D341Med (cell line): ENCODE results near the gene BCAR1.
"Not testable (repeated sequence)": the region's sequence is repeated elsewhere in the genome, so short reads cannot be mapped to it uniquely, and the experiment has no call there.

Experiments
- DNase-seq: peaks from one replicate; pipeline ENCODE4 v3.0.0; 2012; ENCODE audit warnings: low spot score

Gene BCAR1

DNA sequence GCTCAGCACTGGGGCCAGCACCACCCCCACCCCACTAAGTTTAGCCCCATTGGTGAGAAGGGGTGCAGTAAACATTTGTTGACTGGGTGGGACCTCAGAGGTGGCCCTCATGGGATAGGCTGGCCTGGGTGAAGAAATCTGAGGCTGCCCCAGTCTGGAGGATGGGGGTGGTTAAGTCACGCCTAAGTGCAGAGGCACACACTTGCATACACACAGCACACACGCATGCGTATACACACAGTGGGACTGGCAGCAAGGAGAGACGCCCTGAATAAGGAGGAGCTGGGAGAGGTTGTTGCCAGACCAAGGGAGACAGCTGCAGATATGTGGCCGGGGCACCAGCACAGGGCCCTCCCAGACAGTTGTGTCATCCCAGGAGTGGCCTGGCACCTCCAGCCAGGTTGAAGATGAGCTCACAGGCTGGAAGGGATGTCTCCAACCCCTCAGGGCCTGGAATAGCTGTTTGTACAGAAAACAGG, 3.0 kb upstream of the BCAR1 start:
- DNase-seq, result no peak

DNA sequence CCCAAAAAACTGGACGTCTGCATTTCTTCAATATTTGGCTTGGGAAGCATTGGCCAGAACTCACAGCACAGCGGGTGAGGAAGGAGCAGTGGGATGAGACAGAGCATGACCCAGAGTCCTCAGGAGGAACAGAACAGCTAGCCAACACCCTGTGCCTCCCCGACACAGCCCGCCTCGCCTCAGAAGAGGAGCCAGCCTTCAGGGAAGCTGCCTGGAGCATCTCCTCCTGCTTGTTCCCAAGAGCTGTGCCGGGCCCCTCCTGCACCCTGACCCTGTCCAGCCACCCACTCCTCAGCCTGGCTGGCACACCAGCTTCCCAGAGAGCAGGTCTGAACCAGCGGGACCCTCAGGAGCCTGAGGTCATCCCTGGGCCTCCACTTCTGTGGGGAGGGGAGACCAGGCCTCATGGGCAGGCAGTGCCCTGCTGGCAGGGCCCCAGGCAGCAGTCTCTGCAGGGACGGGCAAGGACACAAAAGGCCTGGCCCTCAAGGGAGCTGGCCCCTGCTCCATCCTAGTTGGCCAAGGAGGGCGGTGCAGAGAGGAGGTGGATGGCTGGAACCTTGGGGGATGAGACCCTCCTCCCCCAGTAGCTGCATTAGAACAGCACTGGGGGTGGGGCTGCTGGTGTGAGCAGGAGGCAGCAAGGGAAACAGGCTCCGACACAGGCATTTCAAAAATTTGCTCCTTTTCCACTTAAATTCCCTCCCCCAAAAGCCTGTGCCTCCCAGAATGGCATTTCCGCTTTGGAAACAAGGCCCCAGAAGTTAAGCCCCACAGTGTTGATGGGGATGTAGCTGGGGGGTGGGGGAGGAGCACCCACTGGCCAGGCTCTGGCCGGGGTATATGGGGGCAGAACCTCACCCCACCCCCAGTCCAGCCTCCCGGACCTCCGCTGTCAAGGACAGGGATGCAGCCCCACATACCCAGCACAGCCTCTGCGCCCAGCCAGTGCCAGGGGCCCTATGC, 1.8 kb upstream of the BCAR1 start:
- no peak for DNase-seq

DNA sequence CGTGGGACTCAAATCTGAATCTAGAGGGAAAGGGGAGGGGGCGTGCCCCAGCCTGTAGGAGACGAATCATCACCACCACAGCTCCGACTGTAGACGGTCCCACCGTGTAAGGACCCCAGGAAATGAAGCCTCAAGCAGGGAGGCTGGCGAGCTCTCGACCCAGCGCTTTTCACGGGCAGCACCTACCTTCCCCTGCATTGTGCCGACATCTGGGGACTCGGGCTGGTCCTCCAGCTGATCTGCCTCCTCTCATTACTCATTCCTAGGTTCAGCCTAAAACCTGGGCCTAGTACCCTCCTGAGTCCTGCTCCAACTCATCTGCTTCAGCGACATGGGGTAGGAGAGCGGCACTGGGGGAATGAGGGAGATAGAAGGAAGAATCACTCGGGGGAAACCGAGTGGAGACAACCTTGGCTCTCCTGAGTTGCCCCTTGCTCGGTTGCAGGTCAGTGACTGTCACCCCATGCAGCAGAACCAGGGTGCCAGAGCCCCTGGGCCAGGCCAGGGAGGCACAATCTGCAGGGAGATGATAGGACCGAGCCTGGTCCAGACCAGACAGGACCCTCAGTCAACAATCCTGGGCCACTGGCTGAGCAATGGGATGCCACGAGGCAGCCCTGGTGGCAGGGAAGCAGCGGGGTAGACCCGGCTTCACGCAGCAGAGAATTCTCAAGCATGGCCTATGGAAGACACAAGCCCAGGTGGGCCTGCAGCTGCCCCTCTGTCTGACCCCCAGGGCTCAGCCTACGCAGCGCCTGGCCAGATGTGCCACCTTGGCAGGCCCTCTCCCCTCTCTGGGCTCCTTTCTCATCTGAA, 833 bp upstream of the BCAR1 start:
- no peak for DNase-seq

DNA sequence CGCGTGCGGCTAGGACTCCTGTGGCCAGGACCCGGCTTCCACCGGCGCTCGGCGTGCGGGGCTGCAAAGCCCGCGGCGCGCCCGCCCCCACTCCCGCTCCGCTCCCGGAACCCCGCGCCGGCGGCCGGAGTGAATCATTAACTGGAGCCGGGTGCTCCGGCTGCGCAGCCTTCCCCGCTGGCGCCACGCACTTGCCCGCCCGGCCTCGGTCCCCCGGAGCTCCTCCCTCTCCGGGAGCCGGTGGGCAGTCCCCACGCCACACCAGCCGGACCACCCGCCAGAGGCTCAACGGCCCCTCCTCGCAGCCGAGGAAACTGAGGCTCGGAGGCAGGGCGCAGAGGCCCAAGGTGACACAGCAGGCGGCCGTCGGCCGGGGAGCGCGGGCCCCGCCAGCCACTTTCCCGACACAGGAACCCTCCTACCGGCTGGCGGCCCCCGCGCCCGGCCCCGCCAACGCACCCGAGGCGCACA, 580 bp downstream of the BCAR1 start:
- peak; percentile 76 for DNase-seq

DNA sequence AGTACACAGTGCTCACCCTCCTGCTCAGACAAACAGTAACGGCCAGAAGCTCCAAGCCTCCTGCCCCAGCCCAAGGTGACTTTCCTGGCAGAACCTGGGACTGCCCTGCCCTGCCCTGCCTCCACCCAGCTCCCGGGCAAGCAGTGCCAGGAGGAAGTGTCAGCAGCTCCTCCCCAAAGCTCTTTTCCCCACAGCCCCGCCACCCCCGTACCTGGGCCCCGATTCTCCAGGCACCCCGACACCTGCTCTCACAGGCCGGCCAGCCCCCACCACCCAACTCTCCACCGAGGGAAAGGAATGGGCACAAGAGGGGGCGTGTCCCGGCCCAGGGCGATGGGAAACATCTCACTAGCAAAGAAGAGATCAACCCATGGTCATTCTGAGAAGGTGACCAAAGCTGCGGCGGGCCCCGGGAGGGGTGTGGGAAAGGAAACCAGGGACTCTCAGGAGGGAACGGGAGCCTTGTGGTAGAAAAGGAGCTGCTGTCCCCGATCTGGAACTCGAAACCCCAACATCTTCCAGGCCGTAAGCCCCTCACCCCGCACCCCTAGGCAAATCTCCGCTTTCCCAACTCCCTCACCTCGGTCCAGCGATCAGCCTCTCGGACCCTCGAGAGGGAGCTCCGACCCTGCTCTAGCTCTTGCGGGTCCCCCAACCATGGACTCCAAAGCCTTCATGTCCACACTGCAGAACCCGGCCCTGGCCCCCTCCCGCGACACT, 1.2 kb downstream of the BCAR1 start:
- DNase-seq, result no peak

DNA sequence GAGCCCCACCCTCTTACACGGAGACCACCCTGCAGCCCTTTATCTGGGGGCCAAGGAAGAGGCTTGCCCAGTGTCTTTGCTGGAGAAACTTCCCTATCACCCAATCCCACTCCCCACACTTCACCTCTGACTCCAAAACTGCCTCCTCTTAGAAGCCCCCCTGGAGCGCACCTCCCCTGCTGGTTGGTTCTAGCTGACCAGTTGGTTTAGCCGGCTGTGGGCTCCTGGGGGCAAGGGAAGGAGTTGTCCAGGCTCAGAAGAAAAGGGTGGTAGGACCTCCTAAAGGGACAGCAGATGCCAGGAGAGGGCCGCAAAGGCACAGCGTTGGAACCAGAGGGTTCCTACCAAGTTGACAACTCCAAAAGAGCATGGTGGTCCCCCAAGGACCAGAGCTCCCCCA, 2.0 kb downstream of the BCAR1 start:
- no peak for DNase-seq

DNA sequence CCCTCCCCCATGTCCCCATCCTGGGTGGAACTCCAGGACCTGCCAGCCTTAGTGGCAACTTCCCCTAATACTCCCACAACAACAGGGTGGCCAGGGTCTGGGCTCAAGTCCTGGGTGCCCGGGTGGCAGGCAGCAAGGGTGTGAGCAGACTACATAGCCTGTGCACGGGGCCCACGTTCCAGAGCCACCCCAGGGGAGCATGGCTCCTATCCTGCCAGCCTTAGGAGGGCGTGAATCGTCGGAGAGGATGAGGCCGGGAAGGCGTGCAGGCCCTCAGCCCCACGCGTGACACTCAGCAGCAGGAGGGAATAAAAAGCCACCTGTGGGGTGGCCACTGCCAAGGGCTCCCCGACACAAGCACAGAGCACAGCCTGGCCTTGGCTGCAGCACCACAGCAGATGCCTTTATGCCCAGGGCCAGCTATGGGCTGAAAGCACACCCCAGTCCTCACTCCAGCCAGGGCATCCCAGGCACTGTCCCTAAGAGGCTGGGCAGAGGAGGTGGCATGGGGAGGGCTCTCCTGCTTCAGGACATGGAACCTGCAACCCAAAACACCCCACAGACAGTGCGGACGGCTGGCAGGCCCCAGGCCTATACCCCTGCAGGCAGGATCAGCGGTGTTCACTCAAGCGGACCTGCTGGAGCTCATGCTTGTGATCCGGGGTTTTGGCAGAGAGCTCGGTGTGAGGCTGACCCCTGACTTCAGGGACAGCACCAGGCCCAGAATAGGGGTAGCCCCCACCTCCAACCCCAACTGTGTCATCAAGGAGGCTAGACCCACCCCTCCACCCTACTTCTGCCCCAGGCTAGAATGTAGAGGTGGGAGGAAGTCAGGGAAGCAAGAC, 2.7 kb downstream of the BCAR1 start:
- no peak for DNase-seq

DNA sequence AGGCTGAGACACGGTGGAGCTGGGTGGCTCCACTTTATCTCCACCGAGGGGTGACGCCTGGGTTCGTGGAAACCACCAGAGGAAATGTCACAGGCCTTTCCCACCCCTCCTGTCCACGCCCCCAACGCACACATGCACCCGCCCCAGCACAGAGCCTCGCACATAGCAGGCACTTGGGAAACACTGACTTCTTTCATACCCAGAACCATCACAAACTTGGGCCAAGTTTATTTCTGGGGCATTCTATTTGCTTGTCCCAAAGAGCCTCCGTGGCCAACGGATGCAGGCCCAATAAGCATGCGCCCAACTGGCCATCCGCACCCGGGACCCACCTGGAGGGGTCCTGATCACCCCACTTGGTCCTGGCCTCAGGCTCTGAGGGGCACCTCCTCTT, 3.3 kb downstream of the BCAR1 start:
- DNase-seq, result no peak

DNA sequence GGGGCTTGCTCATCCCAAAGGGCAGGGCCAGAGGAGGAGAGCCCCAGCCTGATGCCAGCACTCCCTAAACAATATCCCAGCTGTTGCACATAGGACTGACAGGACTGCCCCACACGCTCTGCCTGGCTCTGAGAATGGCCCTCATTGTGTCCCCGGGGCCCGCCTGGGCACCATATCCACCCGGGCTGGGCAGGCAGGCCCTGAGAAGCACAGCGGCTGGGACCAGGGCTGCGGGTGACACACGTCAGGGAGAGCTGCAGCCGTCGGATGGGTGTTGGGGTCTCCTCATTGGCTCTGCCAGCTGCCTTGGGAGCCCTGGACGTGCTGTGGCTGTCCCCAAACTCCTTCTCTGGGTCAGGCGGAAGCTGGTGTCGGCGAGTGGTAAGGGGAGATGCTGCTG, 4.2 kb downstream of the BCAR1 start:
- DNase-seq, result no peak

DNA sequence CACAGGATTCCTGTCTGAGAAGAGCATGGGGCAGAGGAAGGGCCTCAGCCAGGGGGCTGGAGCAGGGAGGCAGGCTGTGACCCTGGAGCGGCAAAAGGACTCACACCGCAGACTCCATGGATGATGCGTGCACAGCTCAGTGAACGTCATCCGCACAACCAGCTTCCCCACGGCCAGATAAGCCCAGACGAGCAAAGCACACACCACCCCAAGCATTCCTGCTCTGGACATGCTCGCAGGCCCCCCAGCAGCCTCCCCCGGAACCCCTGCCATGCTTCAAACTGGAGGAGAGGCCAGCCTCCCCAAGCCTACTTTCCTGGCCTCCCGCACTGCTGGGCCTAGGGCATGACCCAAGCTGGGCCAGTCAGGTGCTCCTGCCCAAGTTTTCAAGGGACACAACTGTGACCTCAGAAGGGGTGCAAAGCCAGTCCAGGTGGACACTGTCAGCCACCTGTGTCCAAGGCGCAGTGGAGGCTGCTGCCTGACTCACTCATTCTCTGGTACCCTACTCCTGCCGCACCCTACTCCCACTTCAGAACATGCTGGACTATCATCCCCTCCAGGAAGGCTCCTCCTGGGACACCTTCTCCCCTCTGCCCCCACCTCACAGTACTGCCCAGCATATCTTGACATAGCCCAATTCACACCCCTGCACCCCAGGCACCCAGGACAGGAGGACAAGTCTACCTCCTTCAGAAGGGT, 4.8 kb downstream of the BCAR1 start:
- DNase-seq, result no peak

DNA sequence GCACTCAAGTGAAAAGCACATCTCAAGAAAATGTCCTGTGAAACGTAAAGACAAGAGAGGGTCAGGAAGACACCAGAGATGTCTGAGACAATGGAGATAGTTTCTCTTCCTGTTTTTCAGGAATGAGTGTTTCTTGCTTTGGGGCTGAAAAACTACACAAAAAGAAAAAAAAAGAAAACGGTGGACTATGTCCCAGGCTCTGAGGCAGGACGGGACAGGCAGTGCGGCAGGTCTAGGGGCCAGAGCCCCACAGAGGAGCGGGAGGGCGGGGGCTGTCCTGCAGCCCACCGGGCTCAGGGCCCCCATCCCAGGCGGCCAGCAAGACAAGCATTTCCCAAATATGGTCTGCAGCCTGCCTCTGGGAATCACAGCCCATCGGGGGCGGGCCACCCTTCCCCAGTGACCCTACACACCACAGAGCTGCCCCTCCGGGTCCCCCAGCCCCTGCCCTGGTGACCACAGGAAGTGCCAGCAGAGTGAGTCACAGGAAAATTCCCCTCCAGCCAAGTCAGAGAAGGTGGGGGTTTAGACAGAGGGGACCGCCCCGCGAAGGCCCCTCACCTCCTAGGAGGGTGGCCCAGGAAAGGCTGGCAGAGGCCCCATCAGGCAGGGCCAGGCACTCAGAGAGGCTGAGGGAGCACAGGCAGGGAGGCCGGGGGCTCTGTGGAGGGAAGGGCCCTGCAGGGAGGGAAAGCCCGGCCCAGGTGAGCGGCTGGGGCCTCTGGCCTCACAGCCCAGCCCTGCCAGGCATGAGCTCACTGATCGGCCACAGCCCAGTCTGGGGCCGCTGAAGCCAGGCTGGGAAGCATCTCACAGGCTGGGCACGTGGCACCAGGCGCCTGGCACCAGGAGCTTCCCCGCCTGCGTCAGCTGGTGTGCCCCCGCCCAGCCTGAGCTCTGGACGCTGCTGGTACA, 6.3 kb downstream of the BCAR1 start:
- no peak for DNase-seq

DNA sequence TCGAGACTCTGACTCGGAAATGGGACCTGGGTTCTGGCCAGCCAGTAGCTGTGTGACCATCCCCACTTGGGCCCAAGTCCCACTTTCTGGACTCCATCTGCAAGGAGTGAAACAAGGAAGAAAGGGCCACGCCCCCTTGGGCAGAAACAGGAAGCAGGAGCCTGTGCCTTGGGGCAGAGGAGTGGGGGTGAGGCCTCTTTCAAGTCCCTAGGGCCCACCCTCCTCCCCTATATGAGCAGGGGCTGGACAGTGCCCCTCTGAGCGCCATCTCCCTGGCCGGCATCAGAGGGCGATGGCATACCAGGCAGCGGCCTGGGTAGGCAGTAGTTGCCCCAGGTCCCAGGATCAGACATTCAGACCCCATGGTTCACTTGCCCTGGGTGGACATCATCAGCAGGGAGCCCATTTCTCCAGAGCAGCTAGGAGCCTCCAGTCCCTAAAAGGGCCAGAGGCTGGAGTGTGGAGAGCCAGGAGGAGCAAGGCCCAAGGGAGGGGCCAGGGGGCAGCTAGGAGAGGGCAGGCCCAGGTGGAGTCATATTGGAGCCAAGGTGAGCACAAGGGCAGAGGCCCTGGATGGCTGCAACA, 7.1 kb downstream of the BCAR1 start:
- DNase-seq, result no peak

DNA sequence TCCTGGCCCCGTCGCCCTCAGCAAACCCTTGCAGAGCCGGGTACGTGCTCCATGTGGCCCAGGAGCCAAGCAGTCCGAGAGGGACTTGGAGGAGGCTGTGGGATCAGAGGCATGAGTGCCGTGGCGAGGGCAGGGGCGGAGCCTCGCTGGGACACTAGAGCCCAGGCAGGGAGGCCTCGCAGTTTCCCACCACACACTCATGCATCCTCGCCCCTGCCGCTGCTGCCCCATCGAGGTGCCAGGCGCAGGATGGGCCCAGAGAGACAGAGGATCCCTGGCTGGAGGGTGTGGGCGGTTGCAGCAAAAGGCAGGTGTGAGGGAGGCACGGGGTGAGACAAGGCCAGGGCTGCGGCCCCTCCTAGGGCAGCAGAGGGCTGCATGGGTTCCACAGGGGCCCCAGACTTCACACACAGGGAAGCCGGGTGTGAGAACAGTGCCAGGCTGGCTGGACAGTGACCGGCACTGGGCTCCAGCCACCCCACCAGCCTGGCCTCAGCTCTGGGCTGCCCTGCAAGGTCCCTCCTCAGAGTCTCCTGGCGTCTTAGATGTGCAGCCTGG, 7.7 kb downstream of the BCAR1 start:
- DNase-seq, result no peak

DNA sequence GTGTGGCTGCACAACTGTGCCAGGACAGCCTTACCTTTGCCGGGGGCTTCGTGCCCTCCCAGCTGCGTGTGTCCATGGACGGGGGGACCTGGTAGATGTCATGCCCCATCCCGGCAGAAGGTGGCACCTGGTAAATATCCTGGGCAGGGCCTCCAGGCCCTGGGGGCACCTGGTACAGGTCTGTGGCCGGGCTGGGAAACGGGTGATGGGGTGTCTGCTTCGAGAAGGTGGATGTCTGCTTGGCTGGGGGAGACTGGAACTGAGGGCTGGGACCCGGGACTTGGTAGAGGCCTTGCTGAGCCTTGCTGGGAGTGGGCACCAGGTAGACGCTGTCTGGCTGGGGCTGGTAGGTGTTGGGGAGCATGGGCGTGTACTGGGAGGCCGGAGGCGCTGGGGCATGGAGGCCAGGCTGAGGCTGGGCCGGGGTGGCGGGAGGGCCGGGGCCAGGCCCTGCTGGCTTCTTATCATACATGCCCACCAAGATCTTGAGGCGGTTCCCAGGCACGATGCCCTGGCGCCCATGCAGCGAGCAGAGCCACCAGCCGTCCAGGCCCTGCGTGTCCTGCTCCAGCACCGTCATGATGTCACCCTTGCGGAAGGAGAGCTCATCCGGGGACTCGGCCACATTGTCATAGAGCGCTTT, 8.9 kb downstream of the BCAR1 start:
- not testable (repeated sequence) for DNase-seq

DNA sequence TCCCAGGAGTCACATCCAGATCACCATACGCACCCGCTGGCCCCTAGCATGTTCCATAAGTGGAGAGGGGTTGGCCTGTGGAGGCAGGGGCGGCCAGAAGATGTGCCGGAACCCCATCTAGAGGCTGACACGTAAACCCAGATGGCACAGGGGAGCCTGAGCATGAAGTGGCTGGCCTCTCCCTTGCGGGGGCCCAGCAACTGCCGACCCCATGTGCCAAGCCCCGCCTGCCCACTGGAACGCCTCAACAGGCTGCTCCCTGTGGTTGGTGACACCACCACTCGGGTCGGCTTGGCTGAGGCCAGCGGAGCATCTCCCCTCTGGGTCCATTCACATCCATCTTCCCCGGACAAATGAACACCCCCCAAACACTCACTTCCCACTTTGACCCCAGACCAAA, 9.5 kb downstream of the BCAR1 start:
- no peak for DNase-seq

DNA sequence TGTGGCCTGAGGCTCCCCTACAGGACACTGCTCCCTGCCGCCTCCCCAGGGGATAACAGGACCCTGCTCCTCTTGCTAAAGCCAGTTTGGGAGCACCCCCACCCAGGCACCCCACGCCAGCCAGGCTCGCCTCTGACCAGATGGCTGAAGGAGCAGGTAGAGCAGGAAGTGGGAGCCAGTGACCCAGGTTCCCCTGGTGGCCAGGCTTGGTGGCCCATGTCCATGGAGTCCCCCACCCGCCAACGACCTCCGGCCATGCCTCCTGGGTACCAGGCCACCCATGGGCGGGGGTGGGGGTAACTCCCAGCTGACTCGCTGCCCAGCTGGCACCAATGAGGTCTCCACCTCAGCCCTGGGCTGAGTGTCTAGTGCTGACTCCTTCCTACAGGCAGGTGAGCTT, 10.0 kb downstream of the BCAR1 start:
- DNase-seq, result no peak

DNA sequence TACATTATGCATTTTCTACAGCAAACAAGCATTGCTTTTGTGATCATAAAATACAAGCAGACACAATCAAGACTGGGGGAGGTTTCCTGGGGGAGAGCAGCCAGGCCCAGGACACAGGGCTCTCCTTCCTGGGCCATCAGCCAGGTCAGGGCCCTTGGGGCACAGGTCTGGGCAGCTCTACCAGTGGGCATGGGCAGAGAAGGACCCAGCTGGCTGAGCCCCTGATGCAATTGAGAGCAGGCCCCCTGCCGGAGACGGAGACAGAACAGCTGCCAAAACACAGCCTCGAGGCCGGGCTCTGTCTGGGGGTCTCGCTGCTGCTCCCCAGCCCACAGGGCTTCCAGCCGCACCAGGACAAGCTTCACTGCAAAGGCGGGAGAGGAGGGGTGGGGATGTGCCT, 10.8 kb downstream of the BCAR1 start:
- DNase-seq, result not testable (repeated sequence)

DNA sequence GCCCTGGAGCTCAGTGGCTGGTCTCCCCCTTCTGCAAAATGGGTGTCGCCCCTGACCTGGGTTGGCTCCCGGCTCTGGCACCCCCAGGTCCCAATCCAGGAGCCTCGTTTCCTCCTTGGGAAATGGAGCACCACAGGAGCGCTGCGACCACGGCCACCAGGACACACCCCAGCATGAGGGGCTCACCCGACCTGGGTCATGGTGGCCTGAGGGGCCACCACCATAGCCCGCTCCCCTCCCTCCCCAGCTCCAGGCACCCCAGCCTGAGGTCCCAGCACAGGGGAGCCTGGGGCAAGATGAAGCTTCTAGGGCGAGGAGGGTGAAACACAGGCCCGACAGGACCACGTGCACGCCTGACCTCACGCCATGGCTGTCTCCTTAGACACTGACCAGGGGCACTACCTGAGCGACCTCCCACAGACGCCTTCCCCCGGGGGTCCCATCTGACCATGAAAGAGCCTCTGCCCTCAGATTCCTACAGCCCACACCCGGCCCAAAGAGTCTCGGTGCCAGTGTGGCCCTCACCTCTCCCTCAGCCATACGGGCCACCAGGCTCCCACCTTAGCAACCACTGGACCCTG, 11.8 kb downstream of the BCAR1 start:
- DNase-seq, result no peak
